Measurements from ENCODE around the gene RTRAF. TPM values are rescaled to one million over a fixed set of nuclear protein-coding genes. Genes with fewer than 3 reads are reported as not detected.

Gene RTRAF
- total RNA-seq, 2 donors from 2014 or later: 75.4 to 80.7 TPM

DNA sequence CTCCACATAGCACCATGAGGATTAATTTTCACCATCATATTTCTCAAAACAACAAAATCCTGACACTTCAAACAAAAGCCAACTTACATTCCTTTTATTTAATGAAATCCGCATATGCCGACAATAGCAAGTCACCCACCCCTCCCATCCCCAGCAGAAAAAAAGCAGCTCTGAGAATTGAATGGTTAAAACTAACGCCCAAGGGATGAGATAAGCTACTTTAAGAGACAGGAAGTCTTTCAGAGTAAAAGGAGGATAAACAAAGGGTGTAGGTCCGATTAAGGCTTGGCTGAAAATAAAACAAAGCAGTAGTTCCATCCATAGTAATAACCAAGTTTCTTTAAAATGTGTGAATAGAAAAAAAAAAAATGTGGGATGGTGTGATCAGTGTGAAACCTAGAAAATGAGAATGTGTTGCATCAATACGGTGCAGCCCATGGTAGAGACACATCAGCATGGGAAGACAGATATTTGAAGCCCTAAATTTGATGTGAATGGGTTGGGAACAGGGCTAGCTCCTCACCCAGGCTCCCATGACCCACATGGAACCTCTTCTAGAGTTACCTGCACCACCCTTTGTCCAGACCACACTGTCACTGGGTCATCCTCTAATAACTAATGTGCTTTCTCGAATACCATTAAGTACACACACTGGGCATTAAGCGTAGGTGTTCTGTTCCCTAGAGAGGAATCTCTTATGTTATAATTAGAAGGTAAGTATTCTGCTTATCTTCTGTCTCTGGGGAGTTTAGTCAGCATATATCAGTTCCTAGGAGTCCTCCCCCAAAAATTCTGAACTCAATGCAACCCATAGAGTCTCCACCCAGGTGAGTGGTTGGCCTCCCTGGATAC, 31.7 kb downstream of the RTRAF start:
- H3K27me3 ChIP-seq: no peaks in the 10 kb centered on the region
- no peaks in the 10 kb centered on the region for H3K9me3 ChIP-seq
- H3K27ac ChIP-seq: peak overlapping the region; percentile 12 to 52
- no peak for DNase-seq (ENCODE audit: low spot score)
- H3K36me3 ChIP-seq: peaks cover 15% of the 10 kb centered on the region
- peaks cover 0 to 87% of the 10 kb centered on the region in 2 donors for H3K4me1 ChIP-seq
- no peak overlapping the region for H3K4me3 ChIP-seq
- TF ChIP-seq, protein P1, sequence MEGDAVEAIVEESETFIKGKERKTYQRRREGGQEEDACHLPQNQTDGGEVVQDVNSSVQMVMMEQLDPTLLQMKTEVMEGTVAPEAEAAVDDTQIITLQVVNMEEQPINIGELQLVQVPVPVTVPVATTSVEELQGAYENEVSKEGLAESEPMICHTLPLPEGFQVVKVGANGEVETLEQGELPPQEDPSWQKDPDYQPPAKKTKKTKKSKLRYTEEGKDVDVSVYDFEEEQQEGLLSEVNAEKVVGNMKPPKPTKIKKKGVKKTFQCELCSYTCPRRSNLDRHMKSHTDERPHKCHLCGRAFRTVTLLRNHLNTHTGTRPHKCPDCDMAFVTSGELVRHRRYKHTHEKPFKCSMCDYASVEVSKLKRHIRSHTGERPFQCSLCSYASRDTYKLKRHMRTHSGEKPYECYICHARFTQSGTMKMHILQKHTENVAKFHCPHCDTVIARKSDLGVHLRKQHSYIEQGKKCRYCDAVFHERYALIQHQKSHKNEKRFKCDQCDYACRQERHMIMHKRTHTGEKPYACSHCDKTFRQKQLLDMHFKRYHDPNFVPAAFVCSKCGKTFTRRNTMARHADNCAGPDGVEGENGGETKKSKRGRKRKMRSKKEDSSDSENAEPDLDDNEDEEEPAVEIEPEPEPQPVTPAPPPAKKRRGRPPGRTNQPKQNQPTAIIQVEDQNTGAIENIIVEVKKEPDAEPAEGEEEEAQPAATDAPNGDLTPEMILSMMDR (IDR thresholded peaks at IDR 0.05): no peak

DNA sequence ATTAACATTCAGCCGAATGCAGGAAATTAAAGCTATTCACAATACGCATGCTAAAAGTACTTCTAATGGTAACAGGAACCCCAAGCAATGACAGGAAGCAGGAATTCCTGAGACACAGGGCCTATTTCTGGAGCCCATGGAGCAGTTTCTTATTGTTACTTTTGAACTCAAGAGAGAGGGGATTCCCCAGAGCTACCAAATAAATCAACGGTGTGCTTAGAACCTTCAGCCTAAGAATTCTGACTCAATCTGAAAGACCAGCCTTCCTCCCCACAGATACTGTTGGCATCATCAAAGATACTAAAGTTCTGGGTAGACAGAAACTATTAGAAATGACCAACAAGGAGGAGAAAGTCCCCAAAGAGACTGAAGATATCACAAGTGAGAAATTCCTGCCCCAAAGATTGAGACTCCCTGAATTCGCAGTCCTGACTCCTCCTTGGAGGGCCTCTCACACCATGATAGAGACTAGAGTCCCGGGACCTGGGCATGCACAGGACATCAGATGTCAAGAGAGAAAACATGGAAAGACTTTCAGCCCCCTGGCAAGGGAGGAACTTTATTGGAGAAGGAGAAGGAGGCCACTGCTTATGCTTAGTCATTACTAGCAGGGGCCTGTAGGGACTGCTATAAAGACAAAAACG, 32.7 kb downstream of the RTRAF start:
- Histone ChIP-seq H3K27ac (peak overlapping the region; percentile 12 to 52), H3K36me3 (peaks cover 15% of the 10 kb centered on the region), H3K4me1 (peaks cover 0 to 90% of the 10 kb centered on the region in 2 donors), H3K27me3 (no peaks in the 10 kb centered on the region), H3K9me3 (no peaks in the 10 kb centered on the region), H3K4me3 (no peak overlapping the region)
- no peak for DNase-seq (ENCODE audit: low spot score)
- TF ChIP-seq, protein P1 (IDR thresholded peaks at IDR 0.05): no peak

DNA sequence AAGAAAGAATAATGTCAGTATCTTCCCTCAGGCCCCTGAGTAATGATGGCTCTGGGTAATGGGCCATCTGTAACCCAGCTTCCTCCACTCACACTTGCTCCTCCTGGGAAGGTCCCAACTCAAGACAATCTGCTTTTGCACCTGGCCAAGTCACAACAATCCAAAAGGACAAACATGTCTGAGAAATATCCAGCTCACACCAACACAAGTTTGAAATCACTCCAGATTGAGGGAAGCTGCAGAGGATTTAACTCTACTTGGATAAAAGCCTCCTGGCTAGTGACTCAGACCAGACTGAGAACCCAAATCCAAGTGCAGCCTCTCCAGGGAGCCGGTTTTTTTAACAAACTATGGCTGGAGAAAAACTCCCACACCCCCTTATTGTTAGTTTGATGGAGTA, 34.2 kb downstream of the RTRAF start:
- Histone ChIP-seq H3K9me3 (no peaks in the 10 kb centered on the region), H3K36me3 (peaks cover 22% of the 10 kb centered on the region), H3K4me3 (no peak overlapping the region), H3K4me1 (peaks cover 0 to 85% of the 10 kb centered on the region in 2 donors), H3K27ac (peak overlapping the region; percentile 8 to 50), H3K27me3 (no peaks in the 10 kb centered on the region)
- DNase-seq (ENCODE audit: low spot score): no peak
- TF ChIP-seq, protein P1 (IDR thresholded peaks at IDR 0.05): no peak

DNA sequence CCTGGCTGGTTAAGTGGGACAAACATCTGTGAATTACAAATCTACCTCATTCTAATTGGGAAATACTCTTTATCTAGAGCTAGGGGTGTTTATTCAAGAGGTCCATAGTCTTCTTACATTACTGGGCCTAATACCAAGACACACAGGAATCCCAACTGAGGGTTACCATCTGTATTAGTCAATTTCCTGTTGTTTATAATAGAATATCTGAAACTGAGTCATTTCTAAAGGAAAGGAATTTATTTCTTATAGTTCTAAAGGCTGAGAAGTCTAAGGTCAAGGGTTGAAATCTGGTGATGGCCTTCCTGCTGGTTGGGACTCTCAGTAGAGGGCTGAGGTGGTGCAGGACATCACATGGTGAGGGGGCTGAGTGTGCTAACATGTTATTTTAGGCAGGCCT, 36.0 kb downstream of the RTRAF start:
- Histone ChIP-seq H3K27me3 (no peaks in the 10 kb centered on the region), H3K4me1 (peaks cover 0 to 67% of the 10 kb centered on the region in 2 donors), H3K9me3 (no peaks in the 10 kb centered on the region), H3K27ac (peak overlapping the region; percentile 45 to 69), H3K4me3 (no peak overlapping the region), H3K36me3 (peaks cover 10% of the 10 kb centered on the region)
- no peak for DNase-seq (ENCODE audit: low spot score)
- TF ChIP-seq, protein P1 (IDR thresholded peaks at IDR 0.05): no peak

DNA sequence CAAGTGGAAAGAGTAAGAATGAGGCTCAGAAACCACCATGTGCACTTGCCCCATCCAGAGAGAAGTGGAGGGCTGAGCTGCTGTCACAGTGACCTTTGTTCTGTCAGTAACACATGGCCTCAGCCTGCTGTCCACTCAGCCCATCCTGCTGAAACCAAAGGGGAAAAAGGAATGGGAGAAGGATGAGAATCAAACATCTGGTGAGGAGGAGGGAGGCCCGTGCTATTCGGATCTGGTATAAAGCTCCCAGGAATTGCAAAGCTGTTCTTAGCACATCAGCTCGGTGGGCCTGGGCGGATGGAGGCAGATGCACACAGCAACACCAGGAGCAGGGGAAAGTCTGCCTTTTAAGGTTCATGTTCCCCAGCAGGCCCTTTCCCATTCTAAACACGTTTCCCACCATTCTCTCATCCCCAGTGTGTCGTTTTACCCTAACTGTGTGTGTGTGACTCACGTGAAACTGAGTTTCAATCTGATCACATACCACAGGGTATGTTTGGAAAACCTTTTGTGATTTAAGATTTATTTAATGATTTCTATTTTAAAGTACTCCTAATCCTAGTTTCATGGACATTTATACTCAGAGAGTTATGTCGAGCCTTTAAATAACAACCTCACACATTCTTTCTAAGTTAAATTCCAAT, 36.8 kb downstream of the RTRAF start:
- H3K36me3 ChIP-seq: peaks cover 10% of the 10 kb centered on the region
- H3K27ac ChIP-seq: peak overlapping the region; percentile 45 to 69
- H3K4me1 ChIP-seq: peaks cover 0 to 59% of the 10 kb centered on the region in 2 donors

More for the DNA sequence above, 36.8 kb downstream of the RTRAF start:
- Histone ChIP-seq H3K27me3 (no peaks in the 10 kb centered on the region), H3K4me3 (no peak overlapping the region), H3K9me3 (no peaks in the 10 kb centered on the region)
- TF ChIP-seq, protein P1 (IDR thresholded peaks at IDR 0.05): no peak
- no peak for DNase-seq (ENCODE audit: low spot score)

Measured in right atrium auricular region (tissue), 2 donors.